Ishikawa (cell line): ENCODE measurements around the gene LGR6.

Experiments used
- CEBPB ChIP-seq: IDR thresholded peaks from 2 replicates; pipeline ENCODE4 v1.6.1; 2012
- CREB1 ChIP-seq: IDR thresholded peaks from 2 replicates; pipeline ENCODE4 v1.6.1; 2012; ENCODE audit warnings: low read depth
- EGR1 ChIP-seq: IDR thresholded peaks from 2 replicates; pipeline ENCODE4 v1.6.1; 2012
- EP300 ChIP-seq: IDR thresholded peaks from 2 replicates; pipeline ENCODE4 v1.6.1; 2012; ENCODE audit warnings: borderline replicate concordance
- FOXM1 ChIP-seq: IDR thresholded peaks from 2 replicates; pipeline ENCODE4 v1.6.1; 2012; ENCODE audit warnings: low read depth, borderline replicate concordance
- NFIC ChIP-seq: IDR thresholded peaks from 2 replicates; pipeline ENCODE4 v1.6.1; 2012
- RAD21 ChIP-seq: IDR thresholded peaks from 2 replicates; pipeline ENCODE4 v1.6.1; 2012; ENCODE audit warnings: low read depth
- REST ChIP-seq: IDR thresholded peaks from 2 replicates; pipeline ENCODE4 v1.6.1; 2012; ENCODE audit warnings: low read depth, mild to moderate bottlenecking
- TAF1 ChIP-seq: IDR thresholded peaks from 2 replicates; pipeline ENCODE4 v1.6.1; 2012; ENCODE audit warnings: low read depth, mild to moderate bottlenecking
- TCF12 ChIP-seq: IDR thresholded peaks from 2 replicates; pipeline ENCODE4 v1.6.1; 2012; ENCODE audit warnings: low read depth
- TEAD4 ChIP-seq: IDR thresholded peaks from 2 replicates; pipeline ENCODE4 v1.6.1; 2012
- USF1 ChIP-seq: IDR thresholded peaks from 2 replicates; pipeline ENCODE4 v1.6.1; 2012
- YY1 ChIP-seq: IDR thresholded peaks from 2 replicates; pipeline ENCODE4 v1.6.1; 2012; ENCODE audit warnings: low read depth
- ZBTB7A ChIP-seq: IDR thresholded peaks from 2 replicates; pipeline ENCODE4 v1.6.1; 2012; ENCODE audit warnings: low read depth
- TF ChIP-seq, protein P1 (sequence below): IDR thresholded peaks from 2 replicates; pipeline ENCODE4 v1.6.1; 2012

LGR6 gene

GRCh38 chr1:202204065-202204464 lies 10.5 kb downstream of the LGR6 start:
- TF ChIP-seq ZBTB7A (no peak), RAD21 (no peak), YY1 (no peak), NFIC (no peak), EP300 (no peak), CEBPB (no peak), TCF12 (no peak), CREB1 (no peak), TEAD4 (no peak), REST (no peak), FOXM1 (no peak), USF1 (no peak)
- TF ChIP-seq, protein P1, sequence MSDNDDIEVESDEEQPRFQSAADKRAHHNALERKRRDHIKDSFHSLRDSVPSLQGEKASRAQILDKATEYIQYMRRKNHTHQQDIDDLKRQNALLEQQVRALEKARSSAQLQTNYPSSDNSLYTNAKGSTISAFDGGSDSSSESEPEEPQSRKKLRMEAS, result no peak

GRCh38 chr1:202205523-202206190 lies 12.1 kb downstream of the LGR6 start:
- TF ChIP-seq CEBPB (no peak), REST (no peak), RAD21 (no peak), ZBTB7A (no peak), YY1 (no peak), FOXM1 (no peak), CREB1 (no peak)
- TF ChIP-seq, protein P1, result no peak

DNA sequence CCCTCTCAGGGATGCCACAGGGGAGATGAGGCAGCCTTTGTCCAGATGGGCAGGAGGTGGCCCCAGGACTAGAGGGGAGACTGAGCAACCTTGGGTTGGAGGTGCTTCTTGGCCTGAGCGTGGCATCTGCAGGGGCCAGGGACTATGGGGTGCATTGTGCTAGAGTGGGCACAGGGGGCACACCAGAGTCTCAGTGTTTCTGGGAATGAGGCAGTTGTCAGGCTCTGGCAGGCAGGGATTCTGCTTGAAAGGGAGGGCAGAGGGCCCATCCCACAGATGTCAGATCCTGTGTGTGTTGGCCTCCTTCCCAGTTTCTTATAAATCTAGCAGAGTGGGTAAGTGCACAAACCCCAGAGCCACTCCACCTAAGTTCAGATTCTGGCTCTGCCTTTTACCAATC lies 13.7 kb downstream of the LGR6 start:
- TF ChIP-seq TAF1, result no peak
- no peak for TF ChIP-seq YY1
- TF ChIP-seq EGR1, result no peak
- no peak for TF ChIP-seq USF1
- TF ChIP-seq TEAD4, result no peak
- no peak for TF ChIP-seq ZBTB7A
- no peak for TF ChIP-seq CREB1
- TF ChIP-seq FOXM1, result no peak
- no peak for TF ChIP-seq TCF12
- no peak for TF ChIP-seq REST
- no peak for TF ChIP-seq CEBPB
- TF ChIP-seq, protein P1, result no peak
- no peak for TF ChIP-seq RAD21

DNA sequence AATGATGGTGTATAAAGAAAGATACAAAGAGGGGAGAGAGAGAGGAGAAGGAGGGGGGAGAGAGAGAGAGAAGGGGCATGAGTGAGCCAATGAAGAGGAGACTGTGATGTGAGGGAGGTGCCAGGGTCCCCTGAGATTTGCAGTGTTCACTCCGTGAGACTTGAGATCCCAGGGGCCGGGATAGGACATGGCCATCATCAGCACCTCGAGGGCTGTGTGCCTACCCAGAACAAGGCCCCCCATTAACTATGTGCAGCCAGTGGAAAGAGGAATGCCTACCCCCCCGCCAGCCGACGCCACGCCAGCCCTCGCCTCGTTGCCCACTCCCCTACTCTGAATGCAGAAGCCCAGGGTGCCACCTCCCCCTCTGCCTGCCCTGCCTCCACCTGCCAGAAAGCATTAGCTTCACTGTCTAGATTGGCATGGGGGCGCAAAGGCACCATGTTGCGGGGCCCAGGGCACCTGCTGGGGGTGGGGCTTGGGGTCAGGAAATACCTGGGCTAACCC lies 14.8 kb downstream of the LGR6 start:
- TF ChIP-seq, protein P1, result no peak
- no peak for TF ChIP-seq ZBTB7A
- no peak for TF ChIP-seq CEBPB
- TF ChIP-seq TCF12, result no peak
- TF ChIP-seq USF1, result no peak
- no peak for TF ChIP-seq YY1
- no peak for TF ChIP-seq FOXM1
- TF ChIP-seq TAF1, result no peak
- no peak for TF ChIP-seq EGR1
- no peak for TF ChIP-seq CREB1
- TF ChIP-seq NFIC, result no peak
